Measurements from ENCODE around the gene NT5M.

DNA sequence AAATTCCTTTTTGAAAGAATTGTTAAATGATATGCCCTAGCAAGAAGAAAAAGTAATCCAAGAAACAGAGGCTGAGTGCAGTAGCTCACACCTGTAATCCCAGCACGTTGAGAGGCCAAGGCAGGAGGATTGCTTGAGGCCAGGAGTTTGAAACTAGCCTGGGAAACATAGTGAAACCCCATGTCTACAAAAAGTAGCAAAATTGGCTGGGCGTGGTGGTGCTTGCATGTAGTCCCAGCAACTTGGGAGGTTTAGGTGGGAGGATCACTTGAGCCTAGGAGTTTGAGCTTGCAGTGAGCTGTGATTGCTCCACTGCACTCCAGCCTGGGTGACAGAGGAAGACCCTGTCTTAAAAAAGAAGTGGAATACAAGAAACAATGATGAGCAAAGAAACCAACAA lies 56.1 kb downstream of the NT5M start:
- no peak for TF ChIP-seq CTCF (conservative IDR thresholded peaks at IDR 0.05 in 1 of 2, IDR thresholded peaks at IDR 0.05 in 1 of 2; ENCODE audit: low read depth in 1 of 2, low read length in 2 of 2)
- no peak for TF ChIP-seq EZH2 (IDR thresholded peaks at IDR 0.05; ENCODE audit: low read length, missing control alignments)
